PFSK-1 (cell line): ENCODE results near the gene MYLK3.

Experiments used
- FOXP2 ChIP-seq: optimal IDR thresholded peaks from 2 replicates; pipeline ENCODE3; 2011; ENCODE audit warnings: borderline replicate concordance, control low read depth, inconsistent platforms; ENCODE audit not compliant: insufficient read depth; ENCODE audit errors: extremely low read length, extremely low read depth
- POLR2AphosphoS5 ChIP-seq: IDR thresholded peaks from 2 replicates; pipeline ENCODE4 v1.6.1; 2012; ENCODE audit warnings: low read depth, mild to moderate bottlenecking, control low read depth, low read length, moderate library complexity
- SIN3A ChIP-seq: IDR thresholded peaks from 2 replicates; pipeline ENCODE4 v1.6.1; 2012; ENCODE audit warnings: mild to moderate bottlenecking, low read length, moderate library complexity, borderline replicate concordance; ENCODE audit not compliant: insufficient read depth
- TAF1 ChIP-seq: IDR thresholded peaks from 2 replicates; pipeline ENCODE4 v1.6.1; 2012; ENCODE audit warnings: low read length, control low read depth, borderline replicate concordance; ENCODE audit not compliant: insufficient read depth
- TF ChIP-seq, protein P1 (sequence below), 2 experiments: IDR thresholded peaks; 2 replicates each; pipeline versions ENCODE4 v1.6.1 to v1.8.0; 2011 to 2012; ENCODE audit warnings: low read depth in 2 of 2, low read length in 2 of 2, control low read depth in 1 of 2, inconsistent platforms in 1 of 2, mild to moderate bottlenecking in 1 of 2, moderate library complexity in 1 of 2; ENCODE audit not compliant: insufficient read depth in 1 of 2

DNA sequence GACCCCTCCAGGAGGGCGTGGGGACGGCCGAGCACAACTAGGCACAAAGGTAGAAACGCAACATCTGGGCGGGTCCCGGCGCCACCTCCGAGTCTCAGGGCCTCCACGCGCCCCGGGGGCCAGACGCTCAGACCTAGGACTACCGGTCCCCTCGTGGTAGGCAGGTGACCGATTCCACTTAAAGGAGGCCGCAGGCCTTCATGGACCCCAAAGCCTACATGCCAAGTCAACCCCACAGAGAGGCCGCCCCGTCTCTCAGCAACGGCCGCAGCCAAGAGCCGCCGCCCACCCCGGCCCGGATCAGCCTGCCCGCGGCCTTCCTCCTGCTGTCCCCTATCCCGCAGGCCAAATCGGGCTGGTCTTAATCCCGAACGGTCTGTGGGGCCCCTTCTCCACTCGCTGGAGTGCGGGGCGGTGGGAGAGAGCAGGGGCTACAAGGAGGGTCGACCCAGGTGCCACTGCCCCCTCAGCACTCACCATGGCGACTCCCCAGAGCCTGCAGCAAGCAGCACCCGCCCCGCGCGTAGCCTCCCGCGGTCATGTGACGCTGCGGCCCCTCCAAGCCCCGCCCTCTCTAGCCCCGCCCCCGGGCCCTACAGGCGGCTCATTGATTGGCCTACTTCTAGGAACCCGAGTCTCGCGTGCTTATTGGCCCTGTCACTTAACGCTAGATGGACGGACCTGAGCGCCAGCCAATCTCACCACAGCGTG, 59.3 kb downstream of the MYLK3 start, which contains the start of gene VPS35:
- 0 out of 2 replicates have a peak, but pooled peaks have one; percentile 33 for TF ChIP-seq POLR2AphosphoS5
- TF ChIP-seq TAF1: no peak
- TF ChIP-seq, protein P1, sequence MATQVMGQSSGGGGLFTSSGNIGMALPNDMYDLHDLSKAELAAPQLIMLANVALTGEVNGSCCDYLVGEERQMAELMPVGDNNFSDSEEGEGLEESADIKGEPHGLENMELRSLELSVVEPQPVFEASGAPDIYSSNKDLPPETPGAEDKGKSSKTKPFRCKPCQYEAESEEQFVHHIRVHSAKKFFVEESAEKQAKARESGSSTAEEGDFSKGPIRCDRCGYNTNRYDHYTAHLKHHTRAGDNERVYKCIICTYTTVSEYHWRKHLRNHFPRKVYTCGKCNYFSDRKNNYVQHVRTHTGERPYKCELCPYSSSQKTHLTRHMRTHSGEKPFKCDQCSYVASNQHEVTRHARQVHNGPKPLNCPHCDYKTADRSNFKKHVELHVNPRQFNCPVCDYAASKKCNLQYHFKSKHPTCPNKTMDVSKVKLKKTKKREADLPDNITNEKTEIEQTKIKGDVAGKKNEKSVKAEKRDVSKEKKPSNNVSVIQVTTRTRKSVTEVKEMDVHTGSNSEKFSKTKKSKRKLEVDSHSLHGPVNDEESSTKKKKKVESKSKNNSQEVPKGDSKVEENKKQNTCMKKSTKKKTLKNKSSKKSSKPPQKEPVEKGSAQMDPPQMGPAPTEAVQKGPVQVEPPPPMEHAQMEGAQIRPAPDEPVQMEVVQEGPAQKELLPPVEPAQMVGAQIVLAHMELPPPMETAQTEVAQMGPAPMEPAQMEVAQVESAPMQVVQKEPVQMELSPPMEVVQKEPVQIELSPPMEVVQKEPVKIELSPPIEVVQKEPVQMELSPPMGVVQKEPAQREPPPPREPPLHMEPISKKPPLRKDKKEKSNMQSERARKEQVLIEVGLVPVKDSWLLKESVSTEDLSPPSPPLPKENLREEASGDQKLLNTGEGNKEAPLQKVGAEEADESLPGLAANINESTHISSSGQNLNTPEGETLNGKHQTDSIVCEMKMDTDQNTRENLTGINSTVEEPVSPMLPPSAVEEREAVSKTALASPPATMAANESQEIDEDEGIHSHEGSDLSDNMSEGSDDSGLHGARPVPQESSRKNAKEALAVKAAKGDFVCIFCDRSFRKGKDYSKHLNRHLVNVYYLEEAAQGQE (IDR thresholded peaks at IDR 0.05; ENCODE audit: insufficient read depth in 1 of 2, low read depth in 2 of 2, low read length in 2 of 2): no peak
- TF ChIP-seq FOXP2: no peak
- no peak for TF ChIP-seq SIN3A
